Measurements from ENCODE around the gene ZNF454. TPM values are rescaled to one million over a fixed set of nuclear protein-coding genes. Genes with fewer than 3 reads are reported as not detected.

Gene ZNF454
- 0.61 TPM for total RNA-seq
- polyA plus RNA-seq = 1.0 TPM
- long read RNA-seq, donor 1 = 0 reads
- long read RNA-seq, donor 2 = 0 reads
- long read RNA-seq, donor 3 = 0 reads
- long read RNA-seq, donor 4 = 0 reads
- long read RNA-seq, donor 5 = 0 reads
- long read RNA-seq, donor 6 = 0 reads
- long read RNA-seq, donor 7 = 0 reads
- long read RNA-seq, donor 8 = 0 reads
- long read RNA-seq, donor 9 = 0 reads
- long read RNA-seq, donor 10 = 0 reads

GRCh38 chr5:178940569-178941360 is at the start of gene ZNF454:
Gene ZNF454, plus strand, starts transcription at chr5:178941198. Its CDS starts 1,594 bp downstream, at chr5:178942792.
- peak within 1 kb of the TSS in 1 of 2 donors; percentile 11 for H3K27ac ChIP-seq (ENCODE audit: low read depth in 1 of 2, low read length in 1 of 2)
- H3K27me3 ChIP-seq (ENCODE audit: control insufficient read depth in 2 of 2, insufficient read depth in 1 of 2, low read length in 1 of 2) = peaks cover 0 to 18% of the 10 kb centered on the region in 2 donors
- no peaks in the 10 kb centered on the region for H3K4me1 ChIP-seq (ENCODE audit: control insufficient read depth in 2 of 2, insufficient read depth in 2 of 2, low read length in 2 of 2)
- WGBS = 10% methylated on average over 69 of the region's 69 CpGs
- no peaks in the 10 kb centered on the region for H3K36me3 ChIP-seq (ENCODE audit: control insufficient read depth in 2 of 2, insufficient read depth in 2 of 2, low read length in 1 of 2)
- peak in 4 of 9 donors; percentile 0 to 28 (median 19) for DNase-seq (ENCODE audit: low read depth in 6 of 9, low spot score in 9 of 9)
- peak within 1 kb of the TSS in 1 of 2 donors; percentile 26 for H3K4me3 ChIP-seq (ENCODE audit: low read length in 2 of 2)
- peaks cover 16 to 44% of the 10 kb centered on the region in 2 donors for H3K9me3 ChIP-seq (ENCODE audit: control insufficient read depth in 2 of 2, insufficient read depth in 1 of 2, low read length in 1 of 2)

- Histone ChIP-seq H3K36me3 (ENCODE audit: control insufficient read depth in 2 of 2, insufficient read depth in 2 of 2, low read length in 1 of 2) (no peaks in the 10 kb centered on the region), H3K27me3 (ENCODE audit: control insufficient read depth in 2 of 2, insufficient read depth in 1 of 2, low read length in 1 of 2) (peaks cover 3 to 15% of the 10 kb centered on the region in 2 donors), H3K4me1 (ENCODE audit: control insufficient read depth in 2 of 2, insufficient read depth in 2 of 2, low read length in 2 of 2) (no peaks in the 10 kb centered on the region), H3K4me3 (ENCODE audit: low read length in 2 of 2) (peak within 1 kb of the TSS; percentile 36 to 54), H3K9me3 (ENCODE audit: control insufficient read depth in 2 of 2, insufficient read depth in 1 of 2, low read length in 1 of 2) (peaks cover 1 to 9% of the 10 kb centered on the region in 2 donors), H3K27ac (ENCODE audit: low read depth in 1 of 2, low read length in 1 of 2) (peak within 1 kb of the TSS in 1 of 2 donors; percentile 5)
- 4% methylated on average over 79 of the region's 79 CpGs for WGBS
- peak in 3 of 9 donors; percentile 7 to 27 (median 14) for DNase-seq (ENCODE audit: low read depth in 6 of 9, low spot score in 9 of 9)
Measured at GRCh38 chr5:178895615-178896571, 45.1 kb upstream of the ZNF454 start, which contains the start of gene ZFP2. Gene ZFP2, plus strand, starts transcription at chr5:178895913. Its CDS starts 35,401 bp downstream, at chr5:178931314.

GRCh38 chr5:178899289-178899688 is 41.7 kb upstream of the ZNF454 start:
- no peak for DNase-seq (ENCODE audit: low read depth in 6 of 9, low spot score in 9 of 9)
- no peak overlapping the region for H3K4me3 ChIP-seq (ENCODE audit: low read length in 2 of 2)
- WGBS = 96% methylated on average over 5 of the region's 5 CpGs
- no peak overlapping the region for H3K27ac ChIP-seq (ENCODE audit: low read depth in 1 of 2, low read length in 1 of 2)
- H3K4me1 ChIP-seq (ENCODE audit: control insufficient read depth in 2 of 2, insufficient read depth in 2 of 2, low read length in 2 of 2) = no peaks in the 10 kb centered on the region
- H3K36me3 ChIP-seq (ENCODE audit: control insufficient read depth in 2 of 2, insufficient read depth in 2 of 2, low read length in 1 of 2) = no peaks in the 10 kb centered on the region
- H3K27me3 ChIP-seq (ENCODE audit: control insufficient read depth in 2 of 2, insufficient read depth in 1 of 2, low read length in 1 of 2) = peaks cover 3 to 15% of the 10 kb centered on the region in 2 donors
- peaks cover 1 to 9% of the 10 kb centered on the region in 2 donors for H3K9me3 ChIP-seq (ENCODE audit: control insufficient read depth in 2 of 2, insufficient read depth in 1 of 2, low read length in 1 of 2)

GRCh38 chr5:178902849-178903248 is 38.1 kb upstream of the ZNF454 start:
- Histone ChIP-seq H3K27me3 (ENCODE audit: control insufficient read depth in 2 of 2, insufficient read depth in 1 of 2, low read length in 1 of 2) (no peaks in the 10 kb centered on the region), H3K4me3 (ENCODE audit: low read length in 2 of 2) (no peak overlapping the region), H3K4me1 (ENCODE audit: control insufficient read depth in 2 of 2, insufficient read depth in 2 of 2, low read length in 2 of 2) (no peaks in the 10 kb centered on the region), H3K27ac (ENCODE audit: low read depth in 1 of 2, low read length in 1 of 2) (no peak overlapping the region), H3K9me3 (ENCODE audit: control insufficient read depth in 2 of 2, insufficient read depth in 1 of 2, low read length in 1 of 2) (peaks cover 1 to 4% of the 10 kb centered on the region in 2 donors), H3K36me3 (ENCODE audit: control insufficient read depth in 2 of 2, insufficient read depth in 2 of 2, low read length in 1 of 2) (no peaks in the 10 kb centered on the region)
- 76% methylated on average over 3 of the region's 3 CpGs for WGBS
- no peak for DNase-seq (ENCODE audit: low read depth in 6 of 9, low spot score in 9 of 9)

- H3K27ac ChIP-seq (ENCODE audit: low read depth in 1 of 2, low read length in 1 of 2) = no peak overlapping the region
- WGBS = 98% methylated on average over 11 of the region's 11 CpGs
- H3K27me3 ChIP-seq (ENCODE audit: control insufficient read depth in 2 of 2, insufficient read depth in 1 of 2, low read length in 1 of 2) = no peaks in the 10 kb centered on the region
- H3K4me3 ChIP-seq (ENCODE audit: low read length in 2 of 2) = no peak overlapping the region
- peaks cover 13 to 51% of the 10 kb centered on the region in 2 donors for H3K9me3 ChIP-seq (ENCODE audit: control insufficient read depth in 2 of 2, insufficient read depth in 1 of 2, low read length in 1 of 2)
- H3K36me3 ChIP-seq (ENCODE audit: control insufficient read depth in 2 of 2, insufficient read depth in 2 of 2, low read length in 1 of 2) = no peaks in the 10 kb centered on the region
- DNase-seq (ENCODE audit: low read depth in 6 of 9, low spot score in 9 of 9) = no peak
- H3K4me1 ChIP-seq (ENCODE audit: control insufficient read depth in 2 of 2, insufficient read depth in 2 of 2, low read length in 2 of 2) = no peaks in the 10 kb centered on the region
Measured at GRCh38 chr5:178931846-178932760, 8.9 kb upstream of the ZNF454 start.

GRCh38 chr5:178941361-178941760 is 363 bp downstream of the ZNF454 start:
- 16% methylated on average over 23 of the region's 23 CpGs for WGBS
- peak overlapping the region in 1 of 2 donors; percentile 17 for H3K4me3 ChIP-seq (ENCODE audit: low read length in 2 of 2)
- peaks cover 0 to 18% of the 10 kb centered on the region in 2 donors for H3K27me3 ChIP-seq (ENCODE audit: control insufficient read depth in 2 of 2, insufficient read depth in 1 of 2, low read length in 1 of 2)
- peaks cover 16 to 44% of the 10 kb centered on the region in 2 donors for H3K9me3 ChIP-seq (ENCODE audit: control insufficient read depth in 2 of 2, insufficient read depth in 1 of 2, low read length in 1 of 2)
- H3K4me1 ChIP-seq (ENCODE audit: control insufficient read depth in 2 of 2, insufficient read depth in 2 of 2, low read length in 2 of 2) = no peaks in the 10 kb centered on the region
- no peak overlapping the region for H3K27ac ChIP-seq (ENCODE audit: low read depth in 1 of 2, low read length in 1 of 2)
- no peak for DNase-seq (ENCODE audit: low read depth in 6 of 9, low spot score in 9 of 9)
- H3K36me3 ChIP-seq (ENCODE audit: control insufficient read depth in 2 of 2, insufficient read depth in 2 of 2, low read length in 1 of 2) = no peaks in the 10 kb centered on the region

GRCh38 chr5:178965465-178966055 is 24.6 kb downstream of the ZNF454 start:
- no peak overlapping the region for H3K4me3 ChIP-seq (ENCODE audit: low read length in 2 of 2)
- H3K27ac ChIP-seq (ENCODE audit: low read depth in 1 of 2, low read length in 1 of 2) = no peak overlapping the region
- no peaks in the 10 kb centered on the region for H3K4me1 ChIP-seq (ENCODE audit: control insufficient read depth in 2 of 2, insufficient read depth in 2 of 2, low read length in 2 of 2)
- 98% methylated on average over 5 of the region's 5 CpGs for WGBS
- H3K36me3 ChIP-seq (ENCODE audit: control insufficient read depth in 2 of 2, insufficient read depth in 2 of 2, low read length in 1 of 2) = no peaks in the 10 kb centered on the region
- DNase-seq (ENCODE audit: low read depth in 6 of 9, low spot score in 9 of 9) = no peak
- no peaks in the 10 kb centered on the region for H3K27me3 ChIP-seq (ENCODE audit: control insufficient read depth in 2 of 2, insufficient read depth in 1 of 2, low read length in 1 of 2)
- H3K9me3 ChIP-seq (ENCODE audit: control insufficient read depth in 2 of 2, insufficient read depth in 1 of 2, low read length in 1 of 2) = peaks cover 10 to 44% of the 10 kb centered on the region in 2 donors

GRCh38 chr5:178981381-178981780 is 40.4 kb downstream of the ZNF454 start:
- H3K27me3 ChIP-seq (ENCODE audit: control insufficient read depth in 2 of 2, insufficient read depth in 1 of 2, low read length in 1 of 2) = no peaks in the 10 kb centered on the region
- DNase-seq (ENCODE audit: low read depth in 6 of 9, low spot score in 9 of 9) = no peak
- WGBS = 93% methylated on average over 15 of the region's 15 CpGs
- H3K4me1 ChIP-seq (ENCODE audit: control insufficient read depth in 2 of 2, insufficient read depth in 2 of 2, low read length in 2 of 2) = no peaks in the 10 kb centered on the region
- peaks cover 6 to 67% of the 10 kb centered on the region in 2 donors for H3K9me3 ChIP-seq (ENCODE audit: control insufficient read depth in 2 of 2, insufficient read depth in 1 of 2, low read length in 1 of 2)
- H3K27ac ChIP-seq (ENCODE audit: low read depth in 1 of 2, low read length in 1 of 2) = no peak overlapping the region
- H3K36me3 ChIP-seq (ENCODE audit: control insufficient read depth in 2 of 2, insufficient read depth in 2 of 2, low read length in 1 of 2) = no peaks in the 10 kb centered on the region
- H3K4me3 ChIP-seq (ENCODE audit: low read length in 2 of 2) = no peak overlapping the region

Data from thymus (tissue), 14 donors.